Neural progenitor cell (in vitro differentiated cells): ENCODE measurements around the gene MFGE8.

Experiments used
- CTCF ChIP-seq: fragments of 200-600 bp; sonication (generic); IDR thresholded peaks from 2 replicates; pipeline ENCODE4 v1.5.1; 2017; ENCODE audit warnings: antibody characterized with exemption, mild to moderate bottlenecking
- EZH2 ChIP-seq: fragments of 200-600 bp; sonication (generic); IDR thresholded peaks from 2 replicates; pipeline ENCODE4 v1.6.1; 2017; ENCODE audit warnings: antibody characterized with exemption, mild to moderate bottlenecking, moderate library complexity
- EZH2phosphoT487 ChIP-seq: fragments of 200-600 bp; sonication (generic); IDR thresholded peaks from 2 replicates; pipeline ENCODE4 v1.6.1; 2017; ENCODE audit warnings: antibody characterized with exemption

- TF ChIP-seq EZH2 (no peak), CTCF (peak; percentile 4), EZH2phosphoT487 (no peak)
Observed at GRCh38 chr15:88897456-88898194, 15.6 kb downstream of the MFGE8 start.
